ENCODE results near the gene TEX19. TPM values are rescaled to one million over a fixed set of nuclear protein-coding genes. Genes with fewer than 3 reads are reported as not detected.

Gene TEX19
- total RNA-seq, 1 experiment from 2014 or later = 0.21 TPM

GRCh38 chr17:82406131-82406671, 47.2 kb downstream of the TEX19 start:
- no peaks in the 10 kb centered on the region for H3K36me3 ChIP-seq (ENCODE audit: control insufficient read depth, insufficient read depth, low read length)
- CTCF ChIA-PET = no interaction called here
- no peaks in the 10 kb centered on the region for H3K9me3 ChIP-seq (ENCODE audit: control insufficient read depth, insufficient read depth, low read depth, low read length)
- no peak overlapping the region for H3K27ac ChIP-seq (ENCODE audit: low read length)
- intact Hi-C loops (cut with micrococcal nuclease; ENCODE audit: unreplicated experiment) (no loop called here), in situ Hi-C loops (cut with HindIII; ENCODE audit: low pct_unique_long_range_greater_than_20kb, low sequenced_read_pairs) (no loop called here)
- POLR2A ChIA-PET = no interaction called here
- no peaks in the 10 kb centered on the region for H3K27me3 ChIP-seq (ENCODE audit: control insufficient read depth, insufficient read depth, low read length)
- no peak for ATAC-seq
- no peak for DNase-seq (ENCODE audit: low read depth, low spot score)
- no peaks in the 10 kb centered on the region for H3K4me1 ChIP-seq (ENCODE audit: control insufficient read depth, insufficient read depth, low read length)
- TF ChIP-seq POLR2AphosphoS5 (IDR thresholded peaks at IDR 0.05; ENCODE audit: low read depth, low read length) (no peak), REST (IDR thresholded peaks at IDR 0.05; ENCODE audit: insufficient read depth in 1 of 2, low read depth in 2 of 2, low read length in 1 of 2) (no peak), SIN3A (IDR thresholded peaks at IDR 0.05; ENCODE audit: borderline replicate concordance, insufficient read depth, low read depth, low read length) (no peak), TCF7L2 (IDR thresholded peaks at IDR 0.05; ENCODE audit: low read depth, low read length) (no peak), CTCF (IDR thresholded peaks at IDR 0.05) (no peak)
- no peak overlapping the region for H3K4me3 ChIP-seq (ENCODE audit: low read depth in 2 of 2, low read length in 2 of 2)
- BruUV-seq (replicated peaks) = no TSS peak

GRCh38 chr17:82407255-82407654, 48.2 kb downstream of the TEX19 start:
- DNase-seq (ENCODE audit: low read depth, low spot score) (no peak), ATAC-seq (no peak)
- H3K4me3 ChIP-seq (ENCODE audit: low read depth in 2 of 2, low read length in 2 of 2) = no peak overlapping the region
- H3K36me3 ChIP-seq (ENCODE audit: control insufficient read depth, insufficient read depth, low read length) = no peaks in the 10 kb centered on the region
- ChIA-PET CTCF (no interaction called here), POLR2A (interaction anchor here (0.6 kb wide), 1 partner anchor 14 kb away, joined by 3 read pairs; no protein-coding TSS in a partner anchor)
- BruUV-seq (replicated peaks) = no TSS peak
- H3K27ac ChIP-seq (ENCODE audit: low read length) = no peak overlapping the region
- intact Hi-C loops (cut with micrococcal nuclease; ENCODE audit: unreplicated experiment) = no loop called here
- H3K9me3 ChIP-seq (ENCODE audit: control insufficient read depth, insufficient read depth, low read depth, low read length) = no peaks in the 10 kb centered on the region
- in situ Hi-C loops (cut with HindIII; ENCODE audit: low pct_unique_long_range_greater_than_20kb, low sequenced_read_pairs) = no loop called here
- TF ChIP-seq CTCF (IDR thresholded peaks at IDR 0.05) (no peak), SIN3A (IDR thresholded peaks at IDR 0.05; ENCODE audit: borderline replicate concordance, insufficient read depth, low read depth, low read length) (no peak), POLR2AphosphoS5 (IDR thresholded peaks at IDR 0.05; ENCODE audit: low read depth, low read length) (no peak), TCF7L2 (IDR thresholded peaks at IDR 0.05; ENCODE audit: low read depth, low read length) (no peak)
- no peaks in the 10 kb centered on the region for H3K27me3 ChIP-seq (ENCODE audit: control insufficient read depth, insufficient read depth, low read length)
- H3K4me1 ChIP-seq (ENCODE audit: control insufficient read depth, insufficient read depth, low read length) = no peaks in the 10 kb centered on the region
